Colonic mucosa (tissue), 4 donors: ENCODE data around the gene GJA3. TPM values are rescaled to one million over a fixed set of nuclear protein-coding genes. Genes with fewer than 3 reads are reported as not detected.

Experiments used
- DNase-seq: peaks from one replicate; pipeline ENCODE4 v3.0.0-alpha.2; 2020
- H3K27ac ChIP-seq: fragments of 200-600 bp; one replicate; pipeline ENCODE4 v1.8.0; 2021
- H3K27me3 ChIP-seq: fragments of 200-600 bp; one replicate; pipeline ENCODE4 v1.8.0; 2021
- H3K36me3 ChIP-seq: fragments of 200-600 bp; one replicate; pipeline ENCODE4 v1.8.0; 2021
- H3K4me1 ChIP-seq: fragments of 200-600 bp; one replicate; pipeline ENCODE4 v1.8.0; 2021; ENCODE audit warnings: mild to moderate bottlenecking
- H3K4me3 ChIP-seq: fragments of 200-600 bp; one replicate; pipeline ENCODE4 v1.8.0; 2021
- H3K9ac ChIP-seq, 2 donors: one replicate each; pipeline ENCODE4 v1.7.0; 2013; ENCODE audit warnings: control low read depth in 2 of 2, low read depth in 2 of 2, low read length in 2 of 2
- H3K9me3 ChIP-seq: fragments of 200-600 bp; one replicate; pipeline ENCODE4 v1.8.0; 2021
- CTCF ChIP-seq: fragments of 200-600 bp; IDR thresholded peaks from one replicate; pipeline ENCODE4 v1.8.0; 2022; ENCODE audit warnings: antibody characterized with exemption, mild to moderate bottlenecking
- intact Hi-C: fragments of 100-400 bp; cut with DNase I; formaldehyde crosslinking; loops from one replicate; pipeline ENCODE4 v1.14.1; 2022
- total RNA-seq, 2 donors: library from RNA; stranded (reverse); fragmentation: NEBNext Ultra II Directional in 1 of 2; extraction: Animal tissue kit (Norgen Biotek cat#: 25700) in 1 of 2; gene quantifications; one replicate each; pipeline ENCODE4 v1.2.1, GENCODE V29; 2021
- donor health status: healthy.
- donor health status: DM: no; HTN: no; CAD: no.
- donor health status: DM: no; HTN: no; CAD: no.

The GJA3 gene
- total RNA-seq, 2 donors from 2014 or later = 0.05 TPM; not detected in 1

DNA sequence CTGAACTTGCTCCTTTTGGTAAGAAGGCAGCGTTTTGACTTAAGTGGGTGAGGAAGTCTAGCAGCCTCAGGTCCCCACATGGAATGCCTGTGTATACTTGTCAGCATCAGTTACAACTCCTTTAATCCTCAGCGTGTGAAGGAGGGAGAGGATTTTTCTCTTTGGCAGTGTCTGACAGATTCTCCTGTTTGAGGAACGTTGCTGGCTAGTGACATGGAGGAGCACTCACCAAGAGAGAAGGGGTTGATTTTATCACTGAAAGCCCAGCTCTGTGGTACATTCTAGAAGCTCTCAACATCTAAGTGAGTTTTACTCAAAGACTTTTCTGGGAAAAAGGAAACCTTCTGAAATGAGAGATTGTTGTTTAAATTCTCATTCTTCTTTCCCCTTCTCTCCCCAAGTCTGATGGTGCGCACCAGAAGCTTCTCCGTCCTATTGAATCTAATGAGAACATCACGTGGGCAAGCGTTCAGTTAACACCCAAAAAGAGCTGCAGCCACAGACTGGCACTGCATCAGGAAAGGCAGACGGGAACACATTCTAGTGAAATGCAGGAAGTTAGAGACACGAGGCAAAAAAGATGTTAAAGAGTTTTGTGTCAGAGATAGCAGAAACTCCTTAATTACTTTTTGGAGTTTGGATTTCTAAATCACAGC is 58.2 kb downstream of the GJA3 start:
- H3K36me3 ChIP-seq = no peaks in the 10 kb centered on the region
- no peaks in the 10 kb centered on the region for H3K27me3 ChIP-seq
- no peak overlapping the region for H3K27ac ChIP-seq
- no peak for DNase-seq
- intact Hi-C loops = no loop called here
- H3K4me1 ChIP-seq = no peaks in the 10 kb centered on the region
- H3K9me3 ChIP-seq = no peaks in the 10 kb centered on the region
- TF ChIP-seq CTCF = no peak
- no peak overlapping the region for H3K4me3 ChIP-seq
- H3K9ac ChIP-seq = no peak overlapping the region

GRCh38 chr13:20101467-20102316 is 59.2 kb downstream of the GJA3 start:
- Histone ChIP-seq H3K9me3 (no peaks in the 10 kb centered on the region), H3K4me3 (no peak overlapping the region), H3K9ac (no peak overlapping the region), H3K4me1 (no peaks in the 10 kb centered on the region), H3K27me3 (no peaks in the 10 kb centered on the region), H3K27ac (no peak overlapping the region), H3K36me3 (no peaks in the 10 kb centered on the region)
- no peak for DNase-seq
- intact Hi-C loops = no loop called here
- no peak for TF ChIP-seq CTCF

- Histone ChIP-seq H3K9ac (peak overlapping the region in 1 of 2 donors; percentile 17), H3K27ac (no peak overlapping the region), H3K4me3 (no peak overlapping the region), H3K27me3 (no peaks in the 10 kb centered on the region), H3K4me1 (no peaks in the 10 kb centered on the region), H3K9me3 (no peaks in the 10 kb centered on the region), H3K36me3 (no peaks in the 10 kb centered on the region)
- no peak for TF ChIP-seq CTCF
- DNase-seq = no peak
- intact Hi-C loops = no loop called here
Observed at GRCh38 chr13:20099319-20099718, 61.5 kb downstream of the GJA3 start.

GRCh38 chr13:20093951-20094350 is 66.9 kb downstream of the GJA3 start:
- Histone ChIP-seq H3K4me3 (no peak overlapping the region), H3K36me3 (no peaks in the 10 kb centered on the region), H3K4me1 (no peaks in the 10 kb centered on the region), H3K9me3 (no peaks in the 10 kb centered on the region), H3K27me3 (no peaks in the 10 kb centered on the region), H3K27ac (no peak overlapping the region), H3K9ac (no peak overlapping the region)
- no peak for DNase-seq
- no peak for TF ChIP-seq CTCF
- intact Hi-C loops = loop anchor here (5.0 kb wide), 1 partner anchor 68 kb away; the partner anchor contains the start of gene GJA3

DNA sequence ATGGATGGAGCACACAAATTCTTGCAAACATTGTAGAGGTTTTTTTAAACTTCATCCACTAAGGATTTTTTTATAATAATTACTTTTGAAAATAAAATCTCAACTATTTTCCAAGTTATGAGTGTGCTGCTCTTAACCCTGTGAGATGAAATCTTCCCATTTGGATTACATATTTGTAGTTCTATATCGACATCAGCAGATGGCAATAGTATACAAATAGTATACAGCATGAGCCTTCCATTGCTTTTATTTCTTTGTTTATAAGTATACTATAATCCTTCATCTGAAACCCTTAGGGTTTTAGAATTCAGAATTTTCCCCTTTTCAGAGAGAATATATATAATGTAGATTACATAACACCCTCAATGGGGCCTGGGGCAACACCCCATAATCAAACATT is 70.5 kb downstream of the GJA3 start:
- Histone ChIP-seq H3K4me1 (no peaks in the 10 kb centered on the region), H3K27me3 (no peaks in the 10 kb centered on the region), H3K36me3 (no peaks in the 10 kb centered on the region), H3K4me3 (no peak overlapping the region), H3K9ac (no peak overlapping the region), H3K9me3 (no peaks in the 10 kb centered on the region), H3K27ac (no peak overlapping the region)
- TF ChIP-seq CTCF = no peak
- DNase-seq = no peak
- intact Hi-C loops = loop anchor here (5.0 kb wide), 1 partner anchor 72 kb away; the partner anchor contains the start of gene GJA3

Other genes starting within 250 kb of the GJA3 start
- gene ZMYM2, start 202.3 kb downstream of the GJA3 start, total RNA-seq = 10 to 100 TPM; 47.6 to 70.1 TPM
- 10 to 100 TPM; 41.5 to 50.4 TPM for gene GJB2, start 31.9 kb upstream of the GJA3 start, total RNA-seq
- gene GJB6, start 71.3 kb upstream of the GJA3 start, total RNA-seq = not detected